NCI-H774 (cell line): ENCODE measurements around the gene KRTAP11-1.

Experiments
- DNase-seq: peaks from one replicate; lab custom pipeline; 2025; lab: John Stamatoyannopoulos, UW

Gene KRTAP11-1, protein sequence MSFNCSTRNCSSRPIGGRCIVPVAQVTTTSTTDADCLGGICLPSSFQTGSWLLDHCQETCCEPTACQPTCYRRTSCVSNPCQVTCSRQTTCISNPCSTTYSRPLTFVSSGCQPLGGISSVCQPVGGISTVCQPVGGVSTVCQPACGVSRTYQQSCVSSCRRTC

DNA sequence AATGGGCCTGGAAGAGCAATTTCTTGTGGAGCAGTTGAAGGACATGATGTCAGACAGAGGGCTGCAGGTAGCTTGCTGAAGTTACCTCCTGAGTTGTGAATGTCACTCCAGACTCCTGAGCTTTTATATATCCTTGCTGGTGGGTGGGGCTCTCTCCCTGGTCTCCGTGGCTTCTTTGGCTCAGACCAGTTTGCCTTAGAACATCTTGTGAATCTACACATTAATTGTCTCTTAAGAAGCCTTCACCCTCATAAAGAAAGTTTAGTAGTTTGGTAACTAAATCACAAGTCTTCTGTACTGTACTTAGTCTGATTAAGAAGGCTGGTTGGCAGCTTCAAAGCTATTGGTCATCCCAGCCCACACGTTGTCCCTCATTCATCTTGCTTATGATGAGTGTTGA, at the start of gene KRTAP11-1:
Gene KRTAP11-1, minus strand, starts transcription at position 101 of the 400 bp plus-strand sequence. Its CDS starts 56 bp downstream, at position 45.
- DNase-seq, result no peak

DNA sequence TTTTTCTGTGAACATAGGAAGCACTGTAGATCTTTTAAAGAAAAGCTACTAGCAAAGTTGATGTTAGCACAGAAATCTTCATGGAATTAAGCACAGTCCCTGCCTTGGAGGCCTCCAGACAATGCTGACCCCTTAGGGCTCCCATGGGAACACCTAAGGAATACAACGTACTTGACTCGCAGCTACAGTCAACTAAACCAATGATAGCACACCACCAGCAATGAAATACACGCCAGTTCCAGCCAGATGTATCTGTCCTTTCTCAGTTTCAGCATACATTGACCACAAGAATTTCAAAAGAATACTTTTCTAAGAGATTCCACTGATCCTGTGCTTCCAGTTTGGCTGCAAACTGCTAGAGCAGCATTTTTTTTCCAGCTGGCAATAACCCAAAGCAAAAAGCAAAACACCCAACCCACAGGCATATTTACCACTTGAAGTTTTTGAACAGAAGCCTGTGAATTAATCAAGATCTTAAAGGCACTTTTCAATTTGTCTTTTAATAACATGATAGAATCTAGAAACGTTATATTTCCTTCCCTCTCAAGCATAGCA, 42.8 kb upstream of the KRTAP11-1 start:
- no peak for DNase-seq

DNA sequence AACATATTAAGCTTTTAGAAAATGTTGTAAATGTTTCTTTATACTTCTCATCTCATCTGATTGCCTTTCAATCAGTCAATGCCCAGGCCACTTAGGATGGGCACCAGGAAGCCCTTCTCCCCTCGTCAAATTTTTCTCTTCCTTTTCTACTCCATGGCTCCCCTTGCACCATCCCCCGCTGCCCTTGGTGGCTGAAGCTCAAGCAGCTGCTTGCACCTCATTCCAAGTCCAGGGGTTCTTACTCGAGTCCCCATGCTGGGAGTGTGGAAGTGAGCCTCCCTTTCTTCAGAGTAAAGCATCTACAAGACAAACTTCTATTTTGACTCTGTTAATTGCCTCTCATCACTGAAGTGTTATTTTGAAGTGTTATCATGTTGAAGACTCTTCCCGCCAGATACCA, 39.7 kb upstream of the KRTAP11-1 start:
- DNase-seq, result no peak

DNA sequence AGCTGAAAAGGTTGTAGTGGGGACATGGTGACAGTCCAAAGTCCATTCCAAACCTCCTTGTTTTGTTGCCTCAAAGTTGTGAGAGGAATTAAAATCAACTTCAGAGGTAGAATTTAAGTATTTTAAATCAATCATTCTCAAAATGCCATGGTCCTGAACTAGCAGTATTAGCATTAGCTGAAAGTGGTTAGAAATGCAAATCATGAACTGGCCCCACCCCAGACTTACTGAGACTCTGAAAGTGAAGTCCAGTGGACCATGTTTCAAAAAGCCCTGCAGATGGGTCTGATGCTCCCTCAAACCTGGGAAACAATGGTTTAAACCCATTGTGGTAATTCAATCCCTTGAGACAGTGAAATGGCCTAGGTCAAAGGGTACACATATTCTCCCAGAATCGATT, 36.2 kb upstream of the KRTAP11-1 start:
- DNase-seq, result no peak

DNA sequence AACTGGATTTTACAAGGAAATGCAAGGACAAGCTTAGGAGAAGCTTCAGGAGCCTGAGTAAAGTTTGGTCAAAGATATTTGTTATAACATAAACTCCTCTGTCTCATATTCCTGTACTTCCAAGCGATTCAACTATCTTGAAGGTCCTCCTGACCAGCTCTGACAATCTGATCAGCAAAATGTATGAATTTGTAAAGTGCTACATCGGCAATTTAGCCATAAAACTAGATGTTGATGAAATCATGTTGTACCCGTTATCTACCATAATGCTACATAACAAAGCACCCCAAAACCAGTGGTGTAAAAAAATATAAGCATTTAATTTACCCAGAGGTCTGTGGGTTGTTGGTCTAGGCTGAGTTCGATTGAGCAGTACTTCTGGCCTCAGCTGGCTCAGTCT, 19.5 kb upstream of the KRTAP11-1 start:
- no peak for DNase-seq

DNA sequence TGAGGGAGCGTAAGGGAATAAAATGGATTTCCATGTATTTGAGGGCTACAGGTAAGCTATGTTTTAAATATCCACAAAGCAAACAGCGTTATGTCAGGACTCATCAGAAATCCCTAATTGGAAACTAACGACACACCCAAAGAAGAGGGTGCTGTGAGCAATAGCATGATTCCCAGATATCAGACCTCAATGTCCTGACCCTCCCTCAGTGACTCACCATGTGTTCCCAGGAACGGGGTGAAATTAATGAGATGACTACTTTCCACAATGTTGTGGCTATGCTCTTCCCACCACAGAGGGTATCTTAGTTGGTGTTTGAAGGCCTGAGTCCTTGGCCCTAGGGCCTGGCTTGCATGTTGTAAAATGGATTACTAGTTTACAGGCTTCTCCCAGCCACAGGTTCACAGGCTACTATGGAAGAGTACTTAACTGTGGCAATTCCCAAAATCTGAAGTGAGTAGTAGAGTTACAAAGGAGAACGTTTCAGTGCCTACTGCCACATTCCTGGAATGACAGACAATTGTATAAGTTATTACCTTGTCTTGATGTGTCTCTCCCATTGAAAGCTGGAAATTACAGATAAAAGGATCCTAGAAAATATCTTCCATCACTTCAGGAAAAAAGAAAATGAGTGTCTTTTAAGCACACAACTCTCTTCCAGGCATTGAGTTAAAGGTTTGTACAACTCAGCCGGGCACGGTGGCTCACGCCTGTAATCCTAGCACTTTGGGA, 1.7 kb upstream of the KRTAP11-1 start:
- DNase-seq, result no peak

DNA sequence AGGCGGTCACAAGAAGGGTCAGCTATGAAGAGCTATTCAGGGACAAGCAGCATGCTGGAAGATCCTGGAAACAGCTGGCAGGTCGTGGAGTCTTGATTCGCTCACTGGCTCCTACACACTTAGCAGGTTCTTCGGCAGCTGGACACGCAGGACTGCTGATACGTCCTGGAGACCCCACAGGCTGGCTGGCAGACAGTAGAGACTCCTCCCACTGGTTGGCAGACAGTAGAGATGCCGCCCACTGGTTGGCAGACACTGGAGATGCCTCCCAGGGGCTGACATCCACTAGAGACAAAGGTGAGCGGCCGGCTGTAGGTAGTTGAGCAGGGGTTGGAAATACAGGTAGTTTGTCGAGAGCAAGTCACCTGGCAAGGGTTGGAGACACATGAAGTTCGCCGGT, 466 bp downstream of the KRTAP11-1 start:
- DNase-seq, result no peak

DNA sequence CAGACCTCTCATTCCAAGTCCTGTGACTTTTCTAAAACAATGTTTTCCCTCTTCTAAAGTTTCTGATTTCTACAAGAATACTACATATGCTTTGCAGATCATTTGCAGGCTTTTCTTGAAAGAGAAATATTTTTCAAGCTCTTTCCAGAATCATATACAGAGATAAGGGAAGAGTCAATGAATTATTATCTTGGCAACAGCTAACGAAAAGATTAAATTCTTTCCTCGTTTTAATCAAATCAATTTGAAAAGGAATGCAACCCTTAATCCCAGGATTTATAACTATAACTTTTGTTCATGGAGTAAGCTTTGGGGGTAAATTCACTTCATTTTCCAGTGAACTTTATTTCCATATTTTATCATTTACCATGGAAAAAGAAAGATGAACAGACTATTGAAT, 6.9 kb downstream of the KRTAP11-1 start:
- DNase-seq, result no peak

DNA sequence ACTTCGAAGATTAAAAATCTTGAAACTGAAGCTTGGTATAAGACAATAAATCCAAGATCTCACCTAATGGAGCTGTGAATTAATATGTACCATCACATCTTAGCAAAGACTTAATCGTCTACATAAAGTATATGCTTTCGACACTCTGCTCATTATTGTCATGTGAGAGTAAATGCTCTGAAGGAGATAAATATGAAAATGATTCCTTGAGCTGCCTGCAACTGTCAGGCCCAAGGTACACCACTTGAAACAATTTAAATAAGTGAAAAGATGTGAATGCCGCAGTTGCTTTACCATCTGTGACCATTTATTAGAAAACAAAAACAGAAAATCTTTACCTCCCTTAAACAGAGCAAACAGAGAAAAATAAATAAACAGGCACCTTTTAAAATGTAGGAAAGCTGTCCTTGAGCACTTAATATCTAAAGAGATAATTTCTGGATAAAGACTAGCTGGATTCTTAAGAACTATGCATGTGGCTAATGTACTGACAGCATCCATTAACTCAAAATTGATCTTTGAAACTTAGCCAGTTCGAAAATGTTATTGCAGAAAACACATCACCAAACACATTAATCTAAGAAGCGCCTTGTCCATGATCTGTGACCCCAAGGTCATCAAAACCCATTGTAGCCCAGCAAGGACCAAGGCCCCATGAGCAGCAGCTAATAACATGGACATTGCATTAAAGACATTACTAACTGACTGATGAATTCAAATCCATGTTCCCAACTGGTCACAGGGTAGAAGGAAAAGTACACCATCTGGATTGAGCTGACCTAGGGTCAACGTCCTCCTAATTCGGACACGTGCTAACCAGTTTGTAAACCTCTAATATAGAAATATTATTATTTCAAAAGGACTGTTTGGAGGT, 33.5 kb downstream of the KRTAP11-1 start:
- DNase-seq, result no peak

DNA sequence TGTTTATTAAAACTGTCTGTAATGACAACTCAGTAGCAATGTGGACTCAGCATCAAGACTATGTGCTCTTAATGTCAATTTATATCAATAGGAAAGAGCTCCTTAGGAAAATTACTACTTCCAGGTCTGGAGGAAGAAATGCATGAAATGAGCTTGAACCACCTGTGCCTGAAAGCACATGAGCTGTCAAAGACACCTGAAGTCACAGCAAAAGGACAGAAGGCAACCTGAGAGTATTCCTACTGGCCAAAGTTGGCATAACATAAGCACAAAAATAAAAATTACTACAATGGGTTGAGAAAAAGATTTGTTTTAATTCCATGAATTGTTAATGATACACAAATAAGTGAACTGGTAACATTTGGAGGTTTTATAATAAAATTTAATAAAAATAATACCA, 38.4 kb downstream of the KRTAP11-1 start:
- DNase-seq, result no peak

DNA sequence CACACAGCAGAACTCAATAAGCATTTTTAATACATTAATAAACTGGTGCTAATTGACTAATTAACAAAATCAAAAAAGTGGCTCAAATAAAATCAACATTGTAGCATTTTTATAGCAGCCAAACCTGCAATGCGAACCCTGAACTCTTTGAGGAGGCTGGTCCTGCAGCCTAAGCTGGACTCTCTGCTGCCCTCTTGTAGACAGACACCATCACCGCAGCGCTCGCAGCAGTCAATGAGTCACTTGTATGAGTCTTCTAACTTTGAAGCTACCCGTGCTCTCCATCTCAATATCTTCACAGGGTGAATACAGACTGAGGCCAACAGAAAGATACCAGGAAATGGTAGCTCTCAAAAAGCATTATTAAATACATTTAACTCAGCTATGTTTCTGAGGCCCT, 42.1 kb downstream of the KRTAP11-1 start:
- DNase-seq, result no peak

DNA sequence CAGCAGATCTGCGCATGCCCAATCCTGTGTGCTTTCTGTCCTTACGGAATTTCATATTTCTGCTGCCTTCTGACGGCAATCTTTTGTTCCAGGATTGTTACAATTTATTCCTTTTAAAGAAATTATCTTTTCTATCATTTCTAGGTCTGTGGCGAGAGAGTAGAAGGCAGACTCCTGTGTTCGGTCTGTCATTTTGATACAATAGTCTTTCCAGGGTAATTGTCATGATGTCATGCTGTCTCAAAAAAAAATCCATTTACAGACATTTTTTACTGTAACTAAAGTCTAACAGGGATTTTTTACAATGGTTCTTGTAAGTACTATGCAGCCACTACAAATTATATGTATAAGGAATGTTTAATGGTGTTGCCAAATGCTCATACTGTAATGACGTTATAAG, 42.8 kb downstream of the KRTAP11-1 start:
- DNase-seq, result no peak

DNA sequence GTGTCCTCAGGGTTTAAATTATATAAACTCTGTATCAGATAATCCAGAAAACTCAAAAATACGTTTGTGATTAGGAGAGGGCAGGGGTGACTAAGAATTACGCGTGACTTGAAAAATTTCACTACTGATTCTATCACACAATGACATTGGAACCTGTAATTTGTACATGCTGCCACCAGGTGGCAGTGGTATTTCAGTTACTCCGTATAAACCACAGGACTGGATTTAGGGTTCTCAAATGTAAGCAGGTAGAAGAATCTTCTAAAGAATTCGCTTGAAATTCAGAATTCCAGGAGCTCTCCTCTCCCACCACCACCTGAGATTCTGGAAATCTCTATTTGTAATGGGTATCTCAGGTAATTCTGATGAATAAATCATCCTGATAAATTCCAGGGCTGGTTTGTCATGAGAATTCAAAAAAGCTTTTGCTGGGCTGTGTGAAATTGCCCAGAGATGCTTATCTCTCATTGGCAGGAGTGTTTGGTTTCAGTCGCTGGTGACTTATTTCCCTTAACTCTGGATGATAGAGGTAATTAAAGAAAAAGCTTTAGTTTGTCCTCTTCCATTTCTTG, 50.1 kb downstream of the KRTAP11-1 start:
- DNase-seq, result no peak
